MM.1S (cell line): ENCODE results near the gene AUTS2.

Experiments
- DNase-seq: peaks from one replicate; pipeline ENCODE4 v3.0.0-alpha.2; 2015
- H2AFZ ChIP-seq: fragments of 300-600 bp; sonication (generic); 2 replicates; pipeline ENCODE4 v1.6.0; 2016; ENCODE audit warnings: antibody characterized with exemption, low read length
- H3F3A ChIP-seq: fragments of 300-600 bp; sonication (generic); 2 replicates; pipeline ENCODE4 v1.6.1; 2016; ENCODE audit warnings: mild to moderate bottlenecking, antibody characterized with exemption, low read length, moderate library complexity, mixed read lengths; ENCODE audit not compliant: insufficient read depth
- H3K27ac ChIP-seq: fragments of 300-600 bp; sonication (generic); 2 replicates; pipeline ENCODE4 v1.5.1; 2016; ENCODE audit warnings: mild to moderate bottlenecking, low read length
- H3K27me3 ChIP-seq: fragments of 300-600 bp; sonication (generic); replicated peaks from 2 replicates; pipeline ENCODE4 v1.6.0; 2016; ENCODE audit warnings: low read length; ENCODE audit not compliant: insufficient read depth
- H3K36me3 ChIP-seq: fragments of 300-600 bp; sonication (generic); replicated peaks from 2 replicates; pipeline ENCODE4 v1.6.1; 2016; ENCODE audit warnings: mild to moderate bottlenecking, low read length, mixed read lengths; ENCODE audit not compliant: insufficient read depth
- H3K4me1 ChIP-seq: fragments of 300-600 bp; sonication (generic); 2 replicates; pipeline ENCODE4 v1.6.1; 2016; ENCODE audit warnings: low read length, mixed read lengths
- H3K4me2 ChIP-seq: fragments of 300-600 bp; sonication (generic); 2 replicates; pipeline ENCODE4 v1.6.0; 2016; ENCODE audit warnings: low read depth, low read length
- H3K4me3 ChIP-seq: fragments of 300-600 bp; sonication (generic); 2 replicates; pipeline ENCODE4 v1.5.1; 2016; ENCODE audit warnings: low read length, mixed read lengths
- H3K79me2 ChIP-seq: fragments of 300-600 bp; sonication (generic); 2 replicates; pipeline ENCODE4 v1.6.1; 2016; ENCODE audit warnings: mixed run types, low read length, mixed read lengths
- H3K9ac ChIP-seq: fragments of 300-600 bp; sonication (generic); 2 replicates; pipeline ENCODE4 v1.6.1; 2016; ENCODE audit warnings: low read length, mixed read lengths
- H3K9me2 ChIP-seq: fragments of 300-600 bp; sonication (generic); replicated peaks from 2 replicates; pipeline ENCODE4 v1.6.1; 2016; ENCODE audit warnings: mild to moderate bottlenecking, low read length, mixed read lengths; ENCODE audit not compliant: insufficient read depth
- H3K9me3 ChIP-seq: fragments of 300-600 bp; sonication (generic); replicated peaks from 2 replicates; pipeline ENCODE4 v1.6.1; 2016; ENCODE audit warnings: mild to moderate bottlenecking, low read length, mixed read lengths; ENCODE audit not compliant: insufficient read depth
- H4K20me1 ChIP-seq: fragments of 300-600 bp; sonication (generic); 2 replicates; pipeline ENCODE4 v1.6.1; 2016; ENCODE audit warnings: mild to moderate bottlenecking, low read length, moderate library complexity, mixed read lengths; ENCODE audit not compliant: insufficient read depth
- EZH2 ChIP-seq: fragments of 300-600 bp; sonication (generic); optimal IDR thresholded peaks from 2 replicates; pipeline ENCODE3; 2017; ENCODE audit warnings: low read depth, mild to moderate bottlenecking, antibody characterized with exemption, low read length, mixed read lengths
- EZH2phosphoT487 ChIP-seq: fragments of 300-600 bp; sonication (generic); IDR thresholded peaks from 2 replicates; pipeline ENCODE4 v1.6.1; 2018; ENCODE audit warnings: antibody characterized with exemption, low read length
- TF ChIP-seq, protein P1 (sequence below): fragments of 300-600 bp; sonication (generic); IDR thresholded peaks from 2 replicates; pipeline ENCODE4 v1.5.1; 2016; ENCODE audit warnings: antibody characterized with exemption, low read length, mixed read lengths

Gene AUTS2

DNA sequence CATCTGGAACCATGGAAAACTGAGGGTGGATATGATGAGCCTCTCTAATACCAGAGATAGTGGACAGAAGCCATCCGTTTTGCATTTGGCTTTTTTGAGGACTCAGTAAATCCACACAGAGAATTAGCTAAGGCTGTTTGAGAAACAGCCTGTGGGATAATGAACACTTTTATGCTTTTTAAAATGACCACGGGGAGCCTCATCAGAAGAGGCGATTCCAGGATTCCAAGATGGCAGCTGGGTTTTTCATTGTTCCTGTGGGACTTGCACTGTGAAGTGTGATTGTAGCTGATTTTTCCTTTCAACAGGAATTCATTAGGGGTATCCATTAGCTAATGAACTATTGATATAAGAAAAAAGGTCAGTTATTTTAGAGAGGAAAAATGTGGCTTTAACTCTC, 353.2 kb downstream of the AUTS2 start:
- no peaks in the 10 kb centered on the region for H3K27me3 ChIP-seq
- no peaks in the 10 kb centered on the region for H3F3A ChIP-seq
- no peak overlapping the region for H3K4me2 ChIP-seq
- H3K79me2 ChIP-seq: no peaks in the 10 kb centered on the region
- DNase-seq: no peak
- TF ChIP-seq EZH2 (no peak), EZH2phosphoT487 (no peak)
- no peaks in the 10 kb centered on the region for H3K9me2 ChIP-seq
- no peak overlapping the region for H3K27ac ChIP-seq
- no peaks in the 10 kb centered on the region for H3K9me3 ChIP-seq
- H3K9ac ChIP-seq: no peak overlapping the region
- H3K4me1 ChIP-seq: no peaks in the 10 kb centered on the region
- H2AFZ ChIP-seq: no peak overlapping the region
- no peaks in the 10 kb centered on the region for H3K36me3 ChIP-seq
- H4K20me1 ChIP-seq: no peaks in the 10 kb centered on the region
- no peak overlapping the region for H3K4me3 ChIP-seq

DNA sequence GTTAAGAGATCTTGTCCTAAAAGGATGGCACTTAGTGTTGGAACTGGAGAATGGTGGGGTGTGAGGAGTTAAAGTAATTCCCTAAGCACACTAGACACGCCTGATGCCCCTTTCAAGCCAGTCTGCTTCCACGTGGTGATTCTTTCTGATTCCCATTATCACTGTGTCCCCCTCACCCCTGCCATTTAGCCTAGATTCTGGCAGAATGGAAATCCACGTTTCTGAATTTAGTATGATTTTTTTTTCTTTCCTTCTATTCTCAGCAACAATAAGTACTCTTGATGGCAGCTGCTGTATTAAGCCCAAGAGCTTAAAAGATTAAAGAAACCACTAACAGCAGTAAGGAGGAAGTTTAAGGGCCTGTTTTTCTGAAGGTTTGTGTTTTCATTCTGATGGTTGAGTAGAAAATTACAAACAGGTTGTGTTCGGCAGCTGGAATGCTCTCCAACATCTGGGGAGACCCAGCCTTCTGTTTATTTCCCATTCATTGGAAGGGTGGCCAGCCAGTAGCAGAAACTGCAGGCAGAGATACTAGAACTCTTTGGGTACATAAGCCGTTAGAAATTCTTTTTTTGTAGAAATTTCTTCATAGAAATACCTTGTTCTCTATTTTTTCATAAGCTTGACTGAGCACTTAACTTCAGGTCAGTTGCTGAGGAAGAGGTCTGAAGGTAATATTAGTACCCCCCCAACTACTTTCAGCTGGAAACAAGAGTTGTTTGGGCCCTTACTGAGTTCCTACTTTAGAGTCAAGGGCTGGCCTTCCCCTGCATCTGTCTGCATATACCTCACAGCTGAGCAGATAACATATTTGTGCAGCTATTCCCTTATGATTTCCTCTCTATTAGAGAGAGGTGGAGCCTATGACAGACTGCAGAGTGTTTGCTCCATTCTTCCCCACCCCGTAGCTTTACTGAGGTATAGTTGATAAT, 355.1 kb downstream of the AUTS2 start:
- Histone ChIP-seq H3K9me3 (no peaks in the 10 kb centered on the region), H3K36me3 (no peaks in the 10 kb centered on the region), H3K4me3 (no peak overlapping the region), H2AFZ (no peak overlapping the region), H3K27me3 (no peaks in the 10 kb centered on the region), H4K20me1 (no peaks in the 10 kb centered on the region), H3K27ac (no peak overlapping the region), H3K9me2 (no peaks in the 10 kb centered on the region), H3K79me2 (no peaks in the 10 kb centered on the region), H3K9ac (no peak overlapping the region), H3F3A (no peaks in the 10 kb centered on the region), H3K4me2 (no peak overlapping the region), H3K4me1 (no peaks in the 10 kb centered on the region)
- TF ChIP-seq EZH2phosphoT487: no peak
- TF ChIP-seq, protein P1, sequence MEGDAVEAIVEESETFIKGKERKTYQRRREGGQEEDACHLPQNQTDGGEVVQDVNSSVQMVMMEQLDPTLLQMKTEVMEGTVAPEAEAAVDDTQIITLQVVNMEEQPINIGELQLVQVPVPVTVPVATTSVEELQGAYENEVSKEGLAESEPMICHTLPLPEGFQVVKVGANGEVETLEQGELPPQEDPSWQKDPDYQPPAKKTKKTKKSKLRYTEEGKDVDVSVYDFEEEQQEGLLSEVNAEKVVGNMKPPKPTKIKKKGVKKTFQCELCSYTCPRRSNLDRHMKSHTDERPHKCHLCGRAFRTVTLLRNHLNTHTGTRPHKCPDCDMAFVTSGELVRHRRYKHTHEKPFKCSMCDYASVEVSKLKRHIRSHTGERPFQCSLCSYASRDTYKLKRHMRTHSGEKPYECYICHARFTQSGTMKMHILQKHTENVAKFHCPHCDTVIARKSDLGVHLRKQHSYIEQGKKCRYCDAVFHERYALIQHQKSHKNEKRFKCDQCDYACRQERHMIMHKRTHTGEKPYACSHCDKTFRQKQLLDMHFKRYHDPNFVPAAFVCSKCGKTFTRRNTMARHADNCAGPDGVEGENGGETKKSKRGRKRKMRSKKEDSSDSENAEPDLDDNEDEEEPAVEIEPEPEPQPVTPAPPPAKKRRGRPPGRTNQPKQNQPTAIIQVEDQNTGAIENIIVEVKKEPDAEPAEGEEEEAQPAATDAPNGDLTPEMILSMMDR: no peak
- no peak for TF ChIP-seq EZH2
- DNase-seq: no peak

DNA sequence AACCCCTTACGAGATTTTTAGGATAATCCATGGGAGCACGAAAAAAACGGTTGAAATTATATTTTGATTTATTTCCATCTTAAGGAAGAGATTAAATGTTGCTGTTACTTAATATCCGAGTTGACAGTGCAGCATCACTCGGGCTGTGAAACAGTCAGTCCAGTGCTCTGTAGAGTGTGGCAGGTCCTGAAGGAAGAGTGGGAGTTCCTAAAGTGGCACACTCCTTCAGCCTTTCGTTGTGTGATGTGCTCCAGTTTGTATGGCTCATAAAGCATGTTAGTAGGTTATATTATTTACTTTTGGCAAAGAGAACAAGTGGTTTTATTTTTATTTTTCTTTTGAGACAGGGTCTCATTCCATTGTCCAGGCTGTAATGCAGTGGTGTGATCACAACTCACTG, 358.3 kb downstream of the AUTS2 start:
- H3K4me2 ChIP-seq: no peak overlapping the region
- no peak overlapping the region for H3K4me3 ChIP-seq
- no peaks in the 10 kb centered on the region for H3K79me2 ChIP-seq
- no peaks in the 10 kb centered on the region for H3K9me2 ChIP-seq
- no peak overlapping the region for H3K9ac ChIP-seq
- H3K27ac ChIP-seq: no peak overlapping the region
- no peaks in the 10 kb centered on the region for H3F3A ChIP-seq
- no peaks in the 10 kb centered on the region for H3K36me3 ChIP-seq
- H2AFZ ChIP-seq: no peak overlapping the region
- no peaks in the 10 kb centered on the region for H3K9me3 ChIP-seq
- TF ChIP-seq EZH2phosphoT487: no peak
- TF ChIP-seq, protein P1: no peak
- no peak for DNase-seq
- H4K20me1 ChIP-seq: no peaks in the 10 kb centered on the region
- no peaks in the 10 kb centered on the region for H3K27me3 ChIP-seq
- H3K4me1 ChIP-seq: no peaks in the 10 kb centered on the region; the same call in 1 of the 2 replicates

DNA sequence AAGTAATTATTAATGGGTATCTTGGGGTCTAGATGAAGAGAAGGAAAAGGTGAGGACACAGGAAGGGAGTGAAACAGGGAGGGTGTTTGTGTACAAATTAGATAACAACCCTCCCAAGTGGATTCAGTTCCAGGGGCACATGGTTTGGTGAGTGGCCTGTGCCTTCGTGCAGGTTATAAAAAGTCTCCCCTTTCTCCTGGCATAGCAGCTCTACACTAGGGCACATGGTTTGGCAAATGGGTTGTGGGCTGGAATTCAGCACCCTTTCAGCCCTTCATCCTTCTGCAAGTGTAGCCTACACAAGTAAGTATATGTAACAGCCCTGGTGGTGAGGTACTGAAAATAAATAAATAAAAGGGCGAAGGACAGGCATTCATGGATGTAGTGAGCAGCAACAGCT, 359.4 kb downstream of the AUTS2 start:
- Histone ChIP-seq H4K20me1 (no peaks in the 10 kb centered on the region), H3K4me3 (no peak overlapping the region), H2AFZ (no peak overlapping the region), H3K36me3 (no peaks in the 10 kb centered on the region), H3K27ac (no peak overlapping the region), H3K9me2 (no peaks in the 10 kb centered on the region), H3K4me1 (peaks cover 10% of the 10 kb centered on the region), H3F3A (no peaks in the 10 kb centered on the region), H3K27me3 (no peaks in the 10 kb centered on the region), H3K79me2 (no peaks in the 10 kb centered on the region), H3K4me2 (no peak overlapping the region), H3K9me3 (no peaks in the 10 kb centered on the region), H3K9ac (no peak overlapping the region)
- TF ChIP-seq, protein P1: no peak
- TF ChIP-seq EZH2phosphoT487 (no peak), EZH2 (no peak)
- DNase-seq: no peak
